Adrenal gland (tissue), 12 donors: ENCODE measurements around the gene ABCF3. TPM values are rescaled to one million over a fixed set of nuclear protein-coding genes. Genes with fewer than 3 reads are reported as not detected.
"Not testable (repeated sequence)": the region's sequence is repeated elsewhere in the genome, so short reads cannot be mapped to it uniquely, and the experiment has no call there.

Experiments used
- DNase-seq, 7 donors: peaks; one replicate each; pipeline ENCODE4 v3.0.0-alpha.2; 2019 to 2020
- H3K27ac ChIP-seq, 5 donors: fragments of 200-600 bp; sonication (generic) in 4 of 5; 1 replicate in 3 of 5; 2 replicates in 2 of 5; pipeline versions ENCODE4 v1.5.1 to v1.8.0; 2016 to 2020; ENCODE audit warnings: mild to moderate bottlenecking in 1 of 5
- H3K27me3 ChIP-seq: fragments of 200-600 bp; 2 replicates; pipeline ENCODE4 v1.8.0; 2021
- H3K36me3 ChIP-seq, 2 donors: fragments of 200-600 bp; replicated peaks in 1 of 2; 1 replicate in 1 of 2; 2 replicates in 1 of 2; pipeline versions ENCODE4 v1.5.1 to v1.8.0; 2018 to 2022
- H3K4me1 ChIP-seq, 2 donors: fragments of 200-600 bp; replicated peaks in 1 of 2; 1 replicate in 1 of 2; 2 replicates in 1 of 2; pipeline versions ENCODE4 v1.5.1 to v1.8.0; 2018 to 2021
- H3K4me3 ChIP-seq, 4 donors: fragments of 200-600 bp; sonication (generic) in 3 of 4; one replicate each; pipeline ENCODE4 v1.5.1; 2016 to 2018
- H3K9me3 ChIP-seq, 3 donors: fragments of 200-600 bp; sonication (generic) in 1 of 3; replicated peaks in 1 of 3; 1 replicate in 2 of 3; 2 replicates in 1 of 3; pipeline versions ENCODE4 v1.5.1 to v1.8.0; 2016 to 2021
- CTCF ChIP-seq, 6 experiments: fragments of 450-650 bp in 4 of 6; fragments of 200-600 bp in 2 of 6; sonication (generic) in 1 of 6; IDR thresholded peaks; 1 replicate in 5 of 6; 2 replicates in 1 of 6; pipeline versions ENCODE4 v1.5.1 to v1.8.0; 2016 to 2021; ENCODE audit warnings: antibody characterized with exemption in 6 of 6, mild to moderate bottlenecking in 2 of 6, moderate library complexity in 1 of 6
- POLR2A ChIP-seq, 2 donors: fragments of 450-650 bp; IDR thresholded peaks; one replicate each; pipeline ENCODE4 v1.6.1; 2017; ENCODE audit warnings: antibody characterized with exemption in 2 of 2, mild to moderate bottlenecking in 2 of 2, moderate library complexity in 1 of 2
- WGBS, 4 donors: extraction: QIAGEN DNeasy Blood & Tissue Kit in 2 of 4; methylation state at CpG; one replicate each; pipeline versions ENCODE4 v1.1.5 to v1.1.7; 2013 to 2017; 5-methylcytosine and 5-hydroxymethylcytosine counted together
- intact Hi-C, 2 donors: fragments of 100-400 bp; cut with DNase I; formaldehyde crosslinking; loops; one replicate each; pipeline versions ENCODE4 v1.14.1 to v1.15.0; 2022 to 2023
- polyA plus RNA-seq, 3 donors: library from polyadenylated mRNA; stranded (reverse); fragments of 200-250 nt in 2 of 3; fragments of 350-450 nt in 1 of 3; fragmentation: Illumina TruSeq in 1 of 3; extraction: RNeasy Lipid Tissue Mini Kit (QIAGEN cat#74804) in 1 of 3; gene quantifications; one replicate each; pipeline ENCODE4 v1.2.3, GENCODE V29; 2013 to 2014
- total RNA-seq, 9 donors: library from RNA; depleted of rRNA in 4 of 9; stranded (reverse); fragments of >200 nt in 4 of 9; fragments of 120-200 nt in 1 of 9; fragmentation: NEBNext Ultra II Directional in 1 of 9; extraction: Animal tissue kit (Norgen Biotek cat#: 25700) in 1 of 9; gene quantifications; one replicate each; pipeline versions ENCODE4 v1.1.0 to v1.2.4, GENCODE V29; 2013 to 2023
- donor health status: healthy with polysubstance abuse.
- donor health status: Bipolar disorder and iron deficiency.
- donor health status: DM: yes; HTN: yes; CAD: no.
- donor health status: DM: no; HTN: no; CAD: no.
- donor health status: DM: no; HTN: no; CAD: no.
- donor health status: DM: yes; HTN: yes; CAD: no.

Gene ABCF3
- total and polyA plus RNA-seq, 12 donors: 93.6 to 353 (median 201) TPM

GRCh38 chr3:184160456-184160855 is 25.5 kb upstream of the ABCF3 start:
- Histone ChIP-seq H3K4me3 (no peak overlapping the region), H3K36me3 (peaks cover 0 to 28% of the 10 kb centered on the region in 2 donors), H3K27ac (peak overlapping the region in 3 of 5 donors; percentile 48 to 87 (median 82)), H3K4me1 (peaks cover 41 to 54% of the 10 kb centered on the region in 2 donors), H3K27me3 (no peaks in the 10 kb centered on the region), H3K9me3 (no peaks in the 10 kb centered on the region)
- 17 to 30% (median 19%) methylated on average over 2 of the region's 2 CpGs for WGBS, 4 donors
- intact Hi-C loops: no loop called here
- TF ChIP-seq POLR2A (IDR thresholded peaks at IDR 0.05) (no peak), CTCF (IDR thresholded peaks at IDR 0.05) (no peak)
- no peak for DNase-seq

GRCh38 chr3:184162571-184163070 is 23.4 kb upstream of the ABCF3 start:
- intact Hi-C loops, H3K4me3 ChIP-seq, H3K27ac ChIP-seq, DNase-seq, H3K27me3 ChIP-seq, H3K9me3 ChIP-seq: not testable (repeated sequence)
- peaks cover 0 to 50% of the 10 kb centered on the region in 2 donors for H3K36me3 ChIP-seq
- H3K4me1 ChIP-seq: peaks cover 34 to 45% of the 10 kb centered on the region in 2 donors
- 71 to 86% (median 77%) methylated on average over 7 to 8 of the region's 8 CpGs for WGBS, 4 donors

GRCh38 chr3:184164648-184165330 is 21.2 kb upstream of the ABCF3 start:
- no peaks in the 10 kb centered on the region for H3K27me3 ChIP-seq
- no peak for DNase-seq
- H3K4me1 ChIP-seq: peaks cover 23% of the 10 kb centered on the region in 2 donors
- no peak overlapping the region for H3K27ac ChIP-seq
- no peak overlapping the region for H3K4me3 ChIP-seq
- 90 to 95% (median 92%) methylated on average over 14 to 16 of the region's 16 CpGs for WGBS, 4 donors
- peaks cover 0 to 72% of the 10 kb centered on the region in 2 donors for H3K36me3 ChIP-seq
- TF ChIP-seq CTCF (IDR thresholded peaks at IDR 0.05) (no peak), POLR2A (IDR thresholded peaks at IDR 0.05) (no peak)
- H3K9me3 ChIP-seq: no peaks in the 10 kb centered on the region
- intact Hi-C loops: no loop called here

- no peak for DNase-seq
- WGBS, 4 donors: 88 to 99% (median 95%) methylated on average over 3 of the region's 3 CpGs
- H3K36me3 ChIP-seq: peaks cover 0 to 79% of the 10 kb centered on the region in 2 donors
- H3K27ac ChIP-seq: no peak overlapping the region
- peaks cover 16 to 17% of the 10 kb centered on the region in 2 donors for H3K4me1 ChIP-seq
- no peaks in the 10 kb centered on the region for H3K27me3 ChIP-seq
- H3K9me3 ChIP-seq: no peaks in the 10 kb centered on the region
- intact Hi-C loops: no loop called here
- no peak overlapping the region for H3K4me3 ChIP-seq
- TF ChIP-seq POLR2A (IDR thresholded peaks at IDR 0.05) (no peak), CTCF (IDR thresholded peaks at IDR 0.05) (no peak)
Observed at GRCh38 chr3:184165543-184165942, 20.5 kb upstream of the ABCF3 start.

- Histone ChIP-seq H3K27ac (no peak overlapping the region), H3K4me1 (peaks cover 5 to 6% of the 10 kb centered on the region in 2 donors), H3K27me3 (no peaks in the 10 kb centered on the region), H3K36me3 (peaks cover 0 to 91% of the 10 kb centered on the region in 2 donors), H3K4me3 (no peak overlapping the region), H3K9me3 (no peaks in the 10 kb centered on the region)
- 91 to 97% (median 93%) methylated on average over 3 to 6 of the region's 6 CpGs for WGBS, 4 donors
- DNase-seq: no peak
- intact Hi-C loops: no loop called here
- TF ChIP-seq CTCF (IDR thresholded peaks at IDR 0.05) (no peak), POLR2A (IDR thresholded peaks at IDR 0.05) (no peak)
Observed at GRCh38 chr3:184166671-184167070, 19.3 kb upstream of the ABCF3 start.
